ENCODE measurements around the gene GSC2. TPM values are rescaled to one million over a fixed set of nuclear protein-coding genes. Genes with fewer than 3 reads are reported as not detected.

GSC2 gene
- total and polyA plus RNA-seq, 2 of the 4 experiments (the other 2 are of a cell fraction), result not detected

- TF ChIP-seq RCOR1 (IDR thresholded peaks at IDR 0.05; ENCODE audit: insufficient replicate concordance, low read length), result no peak
- no peak for TF ChIP-seq NFE2L2 (IDR thresholded peaks at IDR 0.05; ENCODE audit: low read depth, low read length)
Measured at GRCh38 chr22:19122752-19123492, 27.2 kb downstream of the GSC2 start (continued).

- Histone ChIP-seq H3K9me1 (ENCODE audit: insufficient read depth, low read length) (peaks cover 20% of the 10 kb centered on the region), H3K4me3 (ENCODE audit: insufficient read depth, low read depth, low read length) (peak within 1 kb of the TSS; percentile 99), H3K18ac (ENCODE audit: low read depth, low read length) (peak within 1 kb of the TSS; percentile 72; the same call in 1 of the 2 replicates), H3K4me1 (ENCODE audit: control insufficient read depth, insufficient read depth, low read length) (peaks cover 16% of the 10 kb centered on the region), H3K27me3 (ENCODE audit: control insufficient read depth, insufficient read depth, low read length) (no peaks in the 10 kb centered on the region), H4K8ac (ENCODE audit: low read depth in 2 of 2, low read length in 2 of 2) (peak within 1 kb of the TSS; percentile 52 to 61; a peak in 2 of 4 replicates), H3K56ac (ENCODE audit: extremely low read depth, insufficient read depth, low read length) (peak within 1 kb of the TSS; percentile 19), H2BK20ac (ENCODE audit: low read depth, low read length) (no peak within 1 kb of the TSS), H3K14ac (replicated peaks; ENCODE audit: low read depth, low read length) (peak within 1 kb of the TSS; percentile 94), H4K20me1 (ENCODE audit: insufficient read depth, low read length) (peaks cover 45% of the 10 kb centered on the region), H3K4ac (ENCODE audit: low read depth, low read length) (peak within 1 kb of the TSS; percentile 67), H3K27ac (ENCODE audit: insufficient read depth, low read length) (peak within 1 kb of the TSS; percentile 94), H3K23ac (ENCODE audit: low read depth, low read length) (peak within 1 kb of the TSS; percentile 94), H2BK15ac (ENCODE audit: low read depth, low read length) (no peak within 1 kb of the TSS), H2AK9ac (replicated peaks; ENCODE audit: low read depth, low read length, poor library complexity) (peak within 1 kb of the TSS; percentile 97), H3K79me1 (ENCODE audit: low read depth in 1 of 2, low read length in 2 of 2) (peaks cover 16 to 44% of the 10 kb centered on the region in 2 experiments), H3K9me3 (ENCODE audit: control insufficient read depth, insufficient read depth, low read length) (no peaks in the 10 kb centered on the region), H2AK5ac (ENCODE audit: low read depth, low read length) (peak within 1 kb of the TSS; percentile 78), H4K5ac (ENCODE audit: low read depth, low read length) (peak within 1 kb of the TSS; percentile 55), H2BK5ac (ENCODE audit: low read depth, low read length, poor library complexity, severe bottlenecking) (peak within 1 kb of the TSS; percentile 59), H2AFZ (replicated peaks; ENCODE audit: low read length, poor library complexity) (peak within 1 kb of the TSS; percentile 92), H3K4me2 (ENCODE audit: low read depth, low read length) (peak within 1 kb of the TSS; percentile 100), H3K36me3 (ENCODE audit: control insufficient read depth, insufficient read depth, low read length) (peaks cover 2% of the 10 kb centered on the region; the same call in 1 of the 2 replicates), H3K9ac (ENCODE audit: low read depth, low read length) (peak within 1 kb of the TSS; percentile 88), H4K91ac (ENCODE audit: insufficient read depth, low read depth, low read length) (peak within 1 kb of the TSS; percentile 6; the same call in 1 of the 2 replicates), H2BK120ac (ENCODE audit: low read depth, low read length) (0 out of 2 replicates have a peak within 1 kb of the TSS, but pooled peaks have one; percentile 14)
- in situ Hi-C loops (cut with MboI; ENCODE audit: low sequenced_read_pairs) (no loop called here), dilution Hi-C loops (cut with HindIII; ENCODE audit: low sequenced_read_pairs, unreplicated experiment) (no loop called here), intact Hi-C loops (cut with micrococcal nuclease) (loop anchor here (5.0 kb wide), 1 partner anchor 60 kb away; no protein-coding TSS in a partner anchor)
- POLR2A ChIA-PET (ENCODE audit: unreplicated experiment), result no interaction called here
- ATAC-seq (ENCODE audit: low read depth) (peak; percentile 98), DNase-seq (peak; percentile 94)
- WGBS, 2 experiments (ENCODE audit: extremely low coverage in 2 of 2, insufficient read length in 1 of 2), result 0% methylated on average over 56 of the region's 67 CpGs; no CpG with 5 or more reads in 1 of the 2 experiments
- TF ChIP-seq MXI1 (IDR thresholded peaks at IDR 0.05; ENCODE audit: borderline replicate concordance, low read depth, low read length) (no peak), MAZ (IDR thresholded peaks at IDR 0.05; ENCODE audit: borderline replicate concordance, low read depth, low read length) (peak; percentile 91; the same call in 1 of the 2 replicates), POLR2A (IDR thresholded peaks at IDR 0.05; ENCODE audit: low read depth, low read length) (peak; percentile 68; the same call in 1 of the 2 replicates), RAD21 (IDR thresholded peaks at IDR 0.05; ENCODE audit: low read length) (no peak), FOS (IDR thresholded peaks at IDR 0.05; ENCODE audit: low read depth, low read length) (no peak), CEBPB (IDR thresholded peaks at IDR 0.05; ENCODE audit: low read depth, low read length) (no peak), CHD1 (IDR thresholded peaks at IDR 0.05; ENCODE audit: low read depth, low read length) (no peak), CTCF (conservative IDR thresholded peaks at IDR 0.05; ENCODE audit: low read depth, low read length) (no peak), RCOR1 (IDR thresholded peaks at IDR 0.05; ENCODE audit: insufficient replicate concordance, low read length) (no peak), NFE2L2 (IDR thresholded peaks at IDR 0.05; ENCODE audit: low read depth, low read length) (no peak), RFX5 (IDR thresholded peaks at IDR 0.05; ENCODE audit: low read depth, low read length) (no peak), BHLHE40 (IDR thresholded peaks at IDR 0.05; ENCODE audit: low read depth, low read length) (no peak), USF2 (IDR thresholded peaks at IDR 0.05; ENCODE audit: low read depth, low read length) (no peak)
- CTCF ChIA-PET, result no interaction called here
- BruUV-seq (replicated peaks), result no TSS peak
Measured at GRCh38 chr22:19122143-19122751, 27.8 kb downstream of the GSC2 start, which contains the start of gene DGCR2. Gene DGCR2, minus strand, starts transcription at chr22:19122412. Its CDS starts 206 bp downstream, at chr22:19122206.

Measured in IMR-90 (cell line).